ENCODE measurements around the gene UBQLN3. TPM values are rescaled to one million over a fixed set of nuclear protein-coding genes. Genes with fewer than 3 reads are reported as not detected.

UBQLN3 gene
- total and polyA plus RNA-seq, 2 experiments from 2014 or later: not detected

GRCh38 chr11:5476186-5476819, 33.5 kb downstream of the UBQLN3 start:
- Histone ChIP-seq H3K79me2 (replicated peaks; ENCODE audit: insufficient read depth) (no peaks in the 10 kb centered on the region), H3K9me2 (ENCODE audit: insufficient read depth) (no peaks in the 10 kb centered on the region), H3K36me3 (ENCODE audit: insufficient read depth) (no peaks in the 10 kb centered on the region), H2AFZ (no peak overlapping the region), H3K4me3 (no peak overlapping the region), H4K20me1 (replicated peaks; ENCODE audit: insufficient read depth) (no peaks in the 10 kb centered on the region), H3K27ac (ENCODE audit: low read depth) (no peak overlapping the region), H3F3A (replicated peaks; ENCODE audit: low read depth) (no peaks in the 10 kb centered on the region), H3K27me3 (ENCODE audit: insufficient read depth) (no peaks in the 10 kb centered on the region), H3K4me1 (ENCODE audit: insufficient read depth) (no peaks in the 10 kb centered on the region), H3K4me2 (no peak overlapping the region)
- DNase-seq (ENCODE audit: low spot score) (peak; percentile 81), ATAC-seq (peak; percentile 89)
- Mint-ChIP-seq H3K36me3 (ENCODE audit: low read depth) (peaks cover 3% of the 10 kb centered on the region; the same call in 2 of the 3 replicates), H3K9me3 (peaks cover 9% of the 10 kb centered on the region), H3K4me3 (no peak overlapping the region), H3K4me1 (no peaks in the 10 kb centered on the region), H3K27me3 (ENCODE audit: insufficient read depth, low read depth, poor library complexity) (peaks cover 2% of the 10 kb centered on the region), H3K27ac (no peak overlapping the region)
- TF ChIP-seq, protein P1, sequence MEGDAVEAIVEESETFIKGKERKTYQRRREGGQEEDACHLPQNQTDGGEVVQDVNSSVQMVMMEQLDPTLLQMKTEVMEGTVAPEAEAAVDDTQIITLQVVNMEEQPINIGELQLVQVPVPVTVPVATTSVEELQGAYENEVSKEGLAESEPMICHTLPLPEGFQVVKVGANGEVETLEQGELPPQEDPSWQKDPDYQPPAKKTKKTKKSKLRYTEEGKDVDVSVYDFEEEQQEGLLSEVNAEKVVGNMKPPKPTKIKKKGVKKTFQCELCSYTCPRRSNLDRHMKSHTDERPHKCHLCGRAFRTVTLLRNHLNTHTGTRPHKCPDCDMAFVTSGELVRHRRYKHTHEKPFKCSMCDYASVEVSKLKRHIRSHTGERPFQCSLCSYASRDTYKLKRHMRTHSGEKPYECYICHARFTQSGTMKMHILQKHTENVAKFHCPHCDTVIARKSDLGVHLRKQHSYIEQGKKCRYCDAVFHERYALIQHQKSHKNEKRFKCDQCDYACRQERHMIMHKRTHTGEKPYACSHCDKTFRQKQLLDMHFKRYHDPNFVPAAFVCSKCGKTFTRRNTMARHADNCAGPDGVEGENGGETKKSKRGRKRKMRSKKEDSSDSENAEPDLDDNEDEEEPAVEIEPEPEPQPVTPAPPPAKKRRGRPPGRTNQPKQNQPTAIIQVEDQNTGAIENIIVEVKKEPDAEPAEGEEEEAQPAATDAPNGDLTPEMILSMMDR (conservative IDR thresholded peaks at IDR 0.05; ENCODE audit: low read depth in 2 of 2): peak; percentile 87 to 95
- no peak for TF ChIP-seq EZH2 (IDR thresholded peaks at IDR 0.05; ENCODE audit: low read depth, unreplicated experiment)

DNA sequence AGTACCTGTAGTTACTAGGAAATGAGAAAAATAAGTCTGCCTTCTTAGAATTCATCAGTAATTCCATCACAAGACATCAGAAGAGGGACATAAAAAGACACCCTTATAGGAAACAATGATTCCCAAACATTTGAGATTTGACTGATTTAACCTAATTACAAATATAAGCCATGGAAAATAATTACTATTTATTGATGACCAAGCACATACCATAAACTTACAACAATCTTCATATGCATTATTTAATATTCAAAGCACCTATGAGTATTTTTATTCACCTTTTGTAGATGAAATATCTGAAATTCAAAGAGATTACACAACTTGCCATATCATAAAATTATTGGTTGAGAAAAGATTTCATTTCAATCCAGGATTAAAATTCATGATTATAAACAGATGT, 35.8 kb downstream of the UBQLN3 start:
- H3K36me3 Mint-ChIP-seq (ENCODE audit: low read depth): peaks cover 3% of the 10 kb centered on the region; the same call in 1 of the 3 replicates
- H3K4me3 Mint-ChIP-seq: no peak overlapping the region
- H3K27me3 ChIP-seq (ENCODE audit: insufficient read depth): no peaks in the 10 kb centered on the region
- no peak overlapping the region for H3K4me2 ChIP-seq
- no peaks in the 10 kb centered on the region for H3K4me1 ChIP-seq (ENCODE audit: insufficient read depth)
- H3K9me3 Mint-ChIP-seq: peaks cover 9% of the 10 kb centered on the region
- H3K9me2 ChIP-seq (ENCODE audit: insufficient read depth): 0 out of 2 replicates have a peak, but pooled peaks cover 3% of the 10 kb centered on the region
- ATAC-seq (no peak), DNase-seq (ENCODE audit: low spot score) (no peak)
- no peaks in the 10 kb centered on the region for H3F3A ChIP-seq (replicated peaks; ENCODE audit: low read depth)
- no peak overlapping the region for H3K27ac Mint-ChIP-seq
- H3K27me3 Mint-ChIP-seq (ENCODE audit: insufficient read depth, low read depth, poor library complexity): no peaks in the 10 kb centered on the region
- no peak overlapping the region for H3K4me3 ChIP-seq
- H3K79me2 ChIP-seq (replicated peaks; ENCODE audit: insufficient read depth): no peaks in the 10 kb centered on the region
- no peaks in the 10 kb centered on the region for H4K20me1 ChIP-seq (replicated peaks; ENCODE audit: insufficient read depth)
- H3K4me1 Mint-ChIP-seq: no peaks in the 10 kb centered on the region
- H3K36me3 ChIP-seq (ENCODE audit: insufficient read depth): no peaks in the 10 kb centered on the region
- H3K27ac ChIP-seq (ENCODE audit: low read depth): no peak overlapping the region
- no peak overlapping the region for H2AFZ ChIP-seq
- TF ChIP-seq JUNB (IDR thresholded peaks at IDR 0.05; ENCODE audit: unreplicated experiment) (no peak), NANOG (IDR thresholded peaks at IDR 0.05; ENCODE audit: borderline replicate concordance) (no peak), EZH2 (IDR thresholded peaks at IDR 0.05; ENCODE audit: low read depth, unreplicated experiment) (no peak), ZNF114 (CRISPR knock-in tag; IDR thresholded peaks at IDR 0.05) (no peak), STAT1 (IDR thresholded peaks at IDR 0.05; ENCODE audit: unreplicated experiment) (no peak), REST (IDR thresholded peaks at IDR 0.05; ENCODE audit: unreplicated experiment) (no peak), EZH2phosphoT487 (IDR thresholded peaks at IDR 0.05; ENCODE audit: unreplicated experiment) (no peak)
- TF ChIP-seq, protein P1 (conservative IDR thresholded peaks at IDR 0.05; ENCODE audit: low read depth in 2 of 2): no peak
- TF ChIP-seq, protein P2, sequence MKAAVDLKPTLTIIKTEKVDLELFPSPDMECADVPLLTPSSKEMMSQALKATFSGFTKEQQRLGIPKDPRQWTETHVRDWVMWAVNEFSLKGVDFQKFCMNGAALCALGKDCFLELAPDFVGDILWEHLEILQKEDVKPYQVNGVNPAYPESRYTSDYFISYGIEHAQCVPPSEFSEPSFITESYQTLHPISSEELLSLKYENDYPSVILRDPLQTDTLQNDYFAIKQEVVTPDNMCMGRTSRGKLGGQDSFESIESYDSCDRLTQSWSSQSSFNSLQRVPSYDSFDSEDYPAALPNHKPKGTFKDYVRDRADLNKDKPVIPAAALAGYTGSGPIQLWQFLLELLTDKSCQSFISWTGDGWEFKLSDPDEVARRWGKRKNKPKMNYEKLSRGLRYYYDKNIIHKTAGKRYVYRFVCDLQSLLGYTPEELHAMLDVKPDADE (IDR thresholded peaks at IDR 0.05): no peak
